HUES6 (cell line): ENCODE measurements around the gene LSP1.
"Not testable (repeated sequence)": the region's sequence is repeated elsewhere in the genome, so short reads cannot be mapped to it uniquely, and the experiment has no call there.

Experiments used
- H3K27ac ChIP-seq: 2 replicates; pipeline ENCODE4 v1.7.0; 2013; ENCODE audit warnings: low read depth, mild to moderate bottlenecking, low read length, inconsistent platforms
- H3K27me3 ChIP-seq: 2 replicates; pipeline ENCODE4 v1.6.1; 2013; ENCODE audit warnings: low read length; ENCODE audit not compliant: control insufficient read depth, insufficient read depth
- H3K36me3 ChIP-seq: 2 replicates; pipeline ENCODE4 v1.6.1; 2013; ENCODE audit warnings: low read length; ENCODE audit not compliant: control insufficient read depth, insufficient read depth
- H3K4me1 ChIP-seq: 2 replicates; pipeline ENCODE4 v1.6.1; 2013; ENCODE audit warnings: low read length; ENCODE audit not compliant: control insufficient read depth, insufficient read depth
- H3K4me3 ChIP-seq: 2 replicates; pipeline ENCODE4 v1.5.1; 2013; ENCODE audit warnings: low read depth, low read length
- H3K9ac ChIP-seq: one replicate; pipeline ENCODE4 v1.6.1; 2013; ENCODE audit warnings: mild to moderate bottlenecking, low read length
- H3K9me3 ChIP-seq: 2 replicates; pipeline ENCODE4 v1.6.1; 2013; ENCODE audit warnings: low read depth, low read length; ENCODE audit not compliant: control insufficient read depth, insufficient read depth

The LSP1 gene

GRCh38 chr11:1882265-1883238, 29.7 kb downstream of the LSP1 start:
- H3K9ac ChIP-seq = no peak overlapping the region
- no peak overlapping the region for H3K27ac ChIP-seq

GRCh38 chr11:1883346-1884302, 30.7 kb downstream of the LSP1 start:
- Histone ChIP-seq H3K9ac (no peak overlapping the region), H3K9me3 (no peaks in the 10 kb centered on the region), H3K4me3 (no peak overlapping the region), H3K4me1 (peaks cover 6% of the 10 kb centered on the region; the same call in 1 of the 2 replicates), H3K27me3 (peaks cover 7% of the 10 kb centered on the region; the same call in 1 of the 2 replicates), H3K27ac (no peak overlapping the region), H3K36me3 (no peaks in the 10 kb centered on the region)

More at GRCh38 chr11:1882265-1883238, 29.7 kb downstream of the LSP1 start:
- Histone ChIP-seq H3K4me1 (peaks cover 6% of the 10 kb centered on the region), H3K4me3 (no peak overlapping the region), H3K9me3 (no peaks in the 10 kb centered on the region), H3K36me3 (no peaks in the 10 kb centered on the region), H3K27me3 (peaks cover 6% of the 10 kb centered on the region; the same call in 1 of the 2 replicates)

GRCh38 chr11:1884303-1884700, 31.4 kb downstream of the LSP1 start:
- Histone ChIP-seq H3K27me3 (peaks cover 7% of the 10 kb centered on the region; the same call in 1 of the 2 replicates), H3K4me3 (no peak overlapping the region), H3K9me3 (no peaks in the 10 kb centered on the region), H3K4me1 (peaks cover 6% of the 10 kb centered on the region; the same call in 1 of the 2 replicates), H3K27ac (no peak overlapping the region), H3K9ac (no peak overlapping the region), H3K36me3 (no peaks in the 10 kb centered on the region)

GRCh38 chr11:1886551-1886950, 33.7 kb downstream of the LSP1 start:
- not testable (repeated sequence) for H3K9ac ChIP-seq, H3K36me3 ChIP-seq, H3K4me1 ChIP-seq, H3K27me3 ChIP-seq, H3K9me3 ChIP-seq, H3K27ac ChIP-seq, H3K4me3 ChIP-seq

- no peak overlapping the region for H3K9ac ChIP-seq
- H3K4me3 ChIP-seq = no peak overlapping the region
- peaks cover 2% of the 10 kb centered on the region; the same call in 1 of the 2 replicates for H3K4me1 ChIP-seq
- H3K36me3 ChIP-seq = no peaks in the 10 kb centered on the region
- no peaks in the 10 kb centered on the region for H3K9me3 ChIP-seq
- H3K27ac ChIP-seq = no peak overlapping the region
- H3K27me3 ChIP-seq = peaks cover 7% of the 10 kb centered on the region; the same call in 1 of the 2 replicates
Measured at GRCh38 chr11:1887451-1888346, 34.8 kb downstream of the LSP1 start.

- H3K36me3 ChIP-seq = no peaks in the 10 kb centered on the region
- H3K27ac ChIP-seq = no peak overlapping the region
- no peaks in the 10 kb centered on the region for H3K9me3 ChIP-seq
- peaks cover 7% of the 10 kb centered on the region; the same call in 1 of the 2 replicates for H3K27me3 ChIP-seq
- H3K4me1 ChIP-seq = no peaks in the 10 kb centered on the region
- no peak overlapping the region for H3K4me3 ChIP-seq
- H3K9ac ChIP-seq = no peak overlapping the region
Measured at GRCh38 chr11:1888347-1888753, 35.5 kb downstream of the LSP1 start.

GRCh38 chr11:1888811-1889210, 35.9 kb downstream of the LSP1 start:
- H3K27ac ChIP-seq = no peak overlapping the region
- no peaks in the 10 kb centered on the region for H3K9me3 ChIP-seq
- peaks cover 7% of the 10 kb centered on the region; the same call in 1 of the 2 replicates for H3K27me3 ChIP-seq
- H3K9ac ChIP-seq = no peak overlapping the region
- H3K4me3 ChIP-seq = no peak overlapping the region
- H3K36me3 ChIP-seq = no peaks in the 10 kb centered on the region
- no peaks in the 10 kb centered on the region for H3K4me1 ChIP-seq

- Histone ChIP-seq H3K27ac (no peak overlapping the region), H3K4me1 (no peaks in the 10 kb centered on the region), H3K36me3 (no peaks in the 10 kb centered on the region), H3K9ac (no peak overlapping the region), H3K4me3 (no peak overlapping the region), H3K27me3 (peaks cover 7% of the 10 kb centered on the region; the same call in 1 of the 2 replicates), H3K9me3 (no peaks in the 10 kb centered on the region)
Measured at GRCh38 chr11:1889224-1889930, 36.5 kb downstream of the LSP1 start.

- no peak overlapping the region for H3K27ac ChIP-seq
- no peaks in the 10 kb centered on the region for H3K4me1 ChIP-seq
- peaks cover 7% of the 10 kb centered on the region; the same call in 1 of the 2 replicates for H3K27me3 ChIP-seq
- H3K36me3 ChIP-seq = no peaks in the 10 kb centered on the region
- no peaks in the 10 kb centered on the region for H3K9me3 ChIP-seq
- H3K4me3 ChIP-seq = no peak overlapping the region
- H3K9ac ChIP-seq = no peak overlapping the region
Measured at GRCh38 chr11:1889941-1890855, 37.3 kb downstream of the LSP1 start.
